NCI-H2196 (cell line): ENCODE results near the gene HPD.

ENCODE experiments used
- DNase-seq: peaks from one replicate; lab custom pipeline; 2025; ENCODE audit not compliant: unreplicated experiment; lab: John Stamatoyannopoulos, UW

The HPD gene

DNA sequence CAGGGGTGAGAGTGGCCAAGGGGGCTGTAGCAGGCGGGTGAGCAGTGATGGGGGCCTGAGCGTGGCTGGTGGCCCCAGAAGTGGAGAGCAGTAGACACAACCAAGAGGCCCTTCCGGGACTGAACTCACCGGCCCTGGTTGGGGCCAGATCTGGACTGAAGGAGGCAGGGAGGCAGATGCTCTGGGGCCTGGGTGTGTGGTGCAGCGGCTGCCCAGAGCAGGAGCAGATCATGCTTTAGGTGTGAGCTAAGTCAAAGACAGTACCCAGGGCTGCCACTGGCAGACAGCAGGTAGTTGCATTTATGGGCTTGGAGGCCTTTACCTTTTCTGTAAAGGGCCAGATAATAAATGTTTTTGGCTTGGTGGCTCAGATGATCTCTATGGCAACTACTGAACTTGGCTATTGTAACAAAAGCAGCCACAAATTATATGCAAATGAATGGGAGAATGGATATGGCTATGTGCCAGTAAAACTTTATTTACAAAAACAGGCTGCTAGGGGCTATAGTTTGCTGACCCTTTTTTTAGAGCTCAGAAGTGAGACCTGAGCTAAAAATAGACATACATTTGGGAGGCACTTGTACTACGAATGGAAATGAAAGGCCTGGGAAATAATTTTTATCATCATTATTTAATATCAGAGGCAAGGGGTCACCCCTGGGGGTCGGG, 29.3 kb downstream of the HPD start:
- DNase-seq = no peak

DNA sequence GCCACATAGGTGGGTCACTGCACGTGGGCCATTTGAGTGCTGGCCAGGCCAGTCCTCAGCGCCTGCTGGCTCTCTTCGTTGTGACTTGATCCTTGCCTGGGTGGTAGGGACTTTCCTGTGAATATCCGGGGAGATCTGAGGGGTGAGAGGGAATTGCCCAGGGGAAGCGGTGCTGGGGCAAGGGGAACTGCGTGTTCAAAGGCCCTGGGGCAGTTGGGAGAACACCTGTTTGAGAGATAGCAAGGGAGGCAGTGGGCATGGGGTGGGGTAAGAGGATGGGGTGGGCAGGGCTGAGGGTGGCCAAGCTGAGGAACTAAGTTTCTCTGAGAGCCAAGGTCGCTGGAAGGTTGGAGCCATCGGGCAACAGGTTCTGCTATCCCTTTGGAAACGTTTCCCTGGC, 29.8 kb downstream of the HPD start:
- DNase-seq = no peak

DNA sequence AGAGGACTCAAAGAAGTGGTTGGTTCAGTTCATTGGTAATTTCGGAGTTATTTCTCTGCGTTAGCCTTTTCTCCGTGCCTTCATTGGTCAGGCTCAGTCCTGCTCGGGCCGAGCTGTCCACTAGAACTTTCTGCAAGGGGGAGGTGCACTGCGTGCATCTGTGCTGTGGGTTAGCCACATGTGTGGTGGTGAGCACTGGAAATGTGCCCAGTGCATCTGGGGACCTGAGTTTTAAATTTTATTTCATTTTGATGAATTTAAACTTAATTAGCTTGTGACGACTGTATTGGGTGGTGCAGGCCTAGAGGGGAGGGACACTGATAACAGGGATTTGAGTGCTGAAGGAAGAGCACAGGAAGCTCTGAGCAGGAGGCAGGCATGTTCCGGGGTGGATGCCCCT, 30.4 kb downstream of the HPD start:
- DNase-seq = no peak

- no peak for DNase-seq
These were observed 31.1 kb downstream of the HPD start for GRCh38 chr12:121827351-121828099.

DNA sequence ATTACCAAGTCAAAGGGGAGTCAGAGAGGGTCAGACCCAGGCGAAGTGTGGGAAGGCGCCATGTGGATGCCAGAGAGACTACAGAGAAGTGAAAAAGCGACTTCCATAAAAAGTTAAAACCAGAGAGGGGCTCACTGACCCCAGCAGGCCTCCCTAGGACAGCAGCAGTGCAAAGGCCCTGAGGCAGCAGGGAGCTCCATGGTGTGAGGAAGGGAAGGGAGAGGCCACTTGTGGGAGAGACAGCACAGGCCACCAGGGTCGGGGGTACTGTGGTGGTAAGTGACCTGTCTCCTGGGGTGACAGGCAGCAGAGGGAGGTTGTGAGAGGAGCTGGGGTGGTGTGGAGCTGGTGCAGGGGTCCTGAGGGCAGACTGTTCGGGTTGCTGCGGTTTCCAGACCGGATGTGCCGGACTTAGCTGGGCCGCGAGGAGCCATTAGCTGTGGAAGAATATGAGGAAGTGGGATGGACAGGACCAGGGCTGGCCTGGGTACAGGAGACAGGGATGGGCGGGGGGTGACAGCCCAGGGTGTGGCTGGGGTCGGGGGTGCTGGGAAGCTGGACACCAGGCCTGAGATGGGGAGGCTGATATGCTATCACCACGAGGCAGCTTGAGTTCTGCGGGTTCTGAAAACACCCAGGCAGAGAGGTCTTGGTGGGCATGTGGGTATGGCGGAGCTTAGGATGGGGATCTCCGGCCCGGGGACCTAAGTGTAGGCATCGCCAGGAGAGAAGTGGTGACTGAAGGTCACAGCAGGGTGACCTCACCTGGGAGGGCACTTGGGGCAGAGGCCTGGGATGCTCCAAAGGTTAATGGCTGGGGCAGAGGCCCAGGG, 32.1 kb downstream of the HPD start:
- no peak for DNase-seq

GRCh38 chr12:121825041-121825523, 33.6 kb downstream of the HPD start:
- no peak for DNase-seq

DNA sequence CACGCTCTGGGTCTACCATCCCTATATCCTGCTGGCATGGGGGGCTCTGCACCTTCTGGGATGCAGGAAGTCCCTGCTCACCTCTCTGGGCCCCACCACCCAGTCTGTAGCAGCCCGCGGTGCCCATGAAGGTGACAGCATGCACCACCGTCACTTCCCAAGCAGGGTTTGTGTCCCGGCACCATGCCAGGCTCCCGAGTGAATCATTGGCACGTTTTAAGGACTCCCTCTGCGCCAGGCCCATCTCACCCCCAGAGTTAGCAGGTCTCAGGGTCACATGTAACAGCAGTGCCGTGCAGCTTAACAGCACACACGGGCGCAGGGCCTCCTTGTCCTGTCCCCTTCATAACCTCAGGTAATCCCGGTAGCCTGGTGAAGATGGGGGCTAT, 34.9 kb downstream of the HPD start:
- DNase-seq = no peak

- DNase-seq = no peak
These were observed 35.4 kb downstream of the HPD start for GRCh38 chr12:121823101-121823726.

- DNase-seq = no peak
These were observed 36.1 kb downstream of the HPD start for GRCh38 chr12:121822393-121823100.

- DNase-seq = no peak
These were observed 38.6 kb downstream of the HPD start for GRCh38 chr12:121820056-121820455.

- DNase-seq = no peak
These were observed 39.3 kb downstream of the HPD start for GRCh38 chr12:121819212-121819949.

DNA sequence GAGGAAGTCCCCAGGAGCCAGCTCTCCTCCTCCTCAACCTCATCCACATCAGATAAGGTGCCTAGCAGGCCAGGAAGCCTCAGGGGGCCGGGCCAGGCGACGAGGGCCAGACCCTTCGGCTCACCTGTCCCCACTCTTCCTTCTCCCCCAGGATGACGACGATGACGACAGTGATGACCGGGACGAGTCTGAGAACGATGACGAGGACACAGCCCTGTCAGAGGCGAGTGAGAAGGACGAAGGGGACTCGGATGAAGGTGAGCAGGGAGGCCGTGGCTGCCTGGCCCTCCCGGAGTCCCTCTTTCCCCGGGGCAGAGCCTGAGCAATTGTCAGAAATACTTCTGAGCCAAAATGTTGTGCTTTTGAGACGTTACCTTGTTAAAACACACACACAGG, 41.0 kb downstream of the HPD start:
- no peak for DNase-seq

DNA sequence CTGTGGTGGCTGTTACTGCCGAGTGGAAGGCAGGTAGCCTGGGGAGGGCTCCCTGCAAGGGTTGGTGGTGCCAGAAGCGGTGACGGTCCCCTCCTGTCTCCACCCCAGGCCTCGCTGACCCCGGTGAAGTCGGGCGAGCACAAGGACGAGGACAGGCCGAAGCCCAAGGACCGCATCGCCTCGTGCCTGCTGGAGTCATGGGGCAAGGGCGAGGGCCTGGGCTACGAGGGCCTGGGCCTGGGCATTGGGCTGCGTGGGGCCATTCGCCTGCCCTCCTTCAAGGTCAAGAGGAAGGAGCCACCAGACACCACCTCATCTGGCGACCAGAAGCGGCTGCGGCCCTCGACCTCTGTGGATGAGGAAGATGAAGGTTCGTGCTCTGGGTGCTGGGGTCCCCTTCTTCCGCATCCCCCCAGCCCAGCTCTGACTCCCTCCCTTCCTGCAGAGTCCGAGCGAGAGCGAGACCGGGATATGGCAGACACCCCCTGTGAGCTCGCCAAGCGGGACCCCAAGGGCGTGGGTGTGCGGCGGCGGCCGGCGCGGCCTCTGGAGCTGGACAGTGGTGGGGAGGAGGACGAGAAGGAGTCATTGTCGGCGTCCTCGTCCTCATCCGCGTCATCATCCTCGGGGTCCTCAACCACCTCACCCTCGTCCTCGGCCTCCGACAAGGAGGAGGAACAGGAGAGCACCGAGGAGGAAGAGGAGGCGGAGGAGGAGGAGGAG, 41.6 kb downstream of the HPD start:
- no peak for DNase-seq

DNA sequence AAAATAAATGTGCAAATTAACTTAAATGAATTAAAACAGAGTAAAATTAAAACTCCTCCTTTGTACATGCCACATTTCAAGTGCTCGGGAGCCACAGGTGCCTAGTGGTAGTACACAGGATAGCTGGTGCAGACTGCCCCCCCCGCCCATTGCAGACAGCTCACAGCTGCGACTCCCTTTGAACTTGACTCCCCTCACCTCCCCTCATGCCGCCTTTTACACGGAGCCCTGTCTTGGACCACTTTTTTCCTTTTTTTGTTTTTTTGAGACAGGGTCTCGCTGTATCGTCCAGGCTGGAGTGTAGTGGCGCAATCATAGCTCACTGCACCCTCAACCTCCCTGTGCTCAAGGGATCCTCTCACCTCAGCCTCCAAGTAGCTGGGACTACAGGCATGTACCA, 43.4 kb downstream of the HPD start:
- no peak for DNase-seq

- DNase-seq = no peak
These were observed 44.1 kb downstream of the HPD start for GRCh38 chr12:121814429-121815119.

DNA sequence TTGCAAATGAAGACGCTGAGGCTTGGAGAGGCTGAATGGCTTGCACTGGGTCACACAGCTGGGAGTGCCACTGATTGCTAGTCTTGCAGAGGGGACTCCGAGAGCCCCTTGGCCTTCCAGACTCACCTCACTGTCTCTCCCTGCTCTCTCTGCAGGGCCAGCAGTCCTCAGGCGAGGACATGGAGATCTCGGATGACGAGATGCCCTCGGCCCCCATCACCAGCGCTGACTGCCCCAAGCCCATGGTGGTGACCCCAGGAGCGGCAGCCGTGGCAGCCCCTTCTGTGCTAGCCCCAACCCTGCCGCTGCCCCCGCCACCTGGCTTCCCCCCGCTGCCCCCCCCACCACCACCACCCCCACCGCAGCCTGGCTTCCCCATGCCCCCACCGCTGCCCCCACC, 44.7 kb downstream of the HPD start:
- DNase-seq = no peak

- DNase-seq = no peak
These were observed 45.5 kb downstream of the HPD start for GRCh38 chr12:121812921-121813896.
